Left kidney (tissue), 2 donors: ENCODE measurements around the gene TMEFF2. TPM values are rescaled to one million over a fixed set of nuclear protein-coding genes. Genes with fewer than 3 reads are reported as not detected.

Source experiments
- DNase-seq: peaks from one replicate; pipeline ENCODE4 v3.0.0-alpha.2; 2013
- polyA plus RNA-seq: library from polyadenylated mRNA; unstranded; fragments of 120-200 nt; gene quantifications from one replicate; pipeline ENCODE4 v1.2.1, GENCODE V29; 2013; ENCODE audit not compliant: insufficient read length

The TMEFF2 gene
- polyA plus RNA-seq, 1 donor, result 12.6 TPM

GRCh38 chr2:192068966-192069365, 125.8 kb downstream of the TMEFF2 start:
- no peak for DNase-seq

GRCh38 chr2:192067631-192068030, 127.1 kb downstream of the TMEFF2 start:
- no peak for DNase-seq

- DNase-seq, result no peak
These were observed 130.3 kb downstream of the TMEFF2 start for GRCh38 chr2:192064459-192064858.

GRCh38 chr2:192060161-192060560, 134.6 kb downstream of the TMEFF2 start:
- no peak for DNase-seq

GRCh38 chr2:192059266-192059665, 135.5 kb downstream of the TMEFF2 start:
- no peak for DNase-seq

GRCh38 chr2:192053921-192054320, 140.8 kb downstream of the TMEFF2 start:
- DNase-seq, result no peak

- DNase-seq, result no peak
These were observed 143.2 kb downstream of the TMEFF2 start for GRCh38 chr2:192051533-192051932.

- DNase-seq, result no peak
These were observed 145.4 kb downstream of the TMEFF2 start for GRCh38 chr2:192049362-192049761.

- DNase-seq, result no peak
These were observed 147.2 kb downstream of the TMEFF2 start for GRCh38 chr2:192047315-192048107.

- no peak for DNase-seq
These were observed 150.2 kb downstream of the TMEFF2 start for GRCh38 chr2:192044496-192044895.

- no peak for DNase-seq
These were observed 151.4 kb downstream of the TMEFF2 start for GRCh38 chr2:192043216-192043870.

- DNase-seq, result no peak
These were observed 152.6 kb downstream of the TMEFF2 start for GRCh38 chr2:192042126-192042525.

GRCh38 chr2:192038110-192038509, 156.6 kb downstream of the TMEFF2 start:
- DNase-seq, result no peak

GRCh38 chr2:192035731-192036442, 158.8 kb downstream of the TMEFF2 start:
- no peak for DNase-seq

- no peak for DNase-seq
These were observed 163.9 kb downstream of the TMEFF2 start for GRCh38 chr2:192030856-192031255.

- no peak for DNase-seq
These were observed 164.4 kb downstream of the TMEFF2 start for GRCh38 chr2:192030289-192030688.

- DNase-seq, result no peak
These were observed 165.6 kb downstream of the TMEFF2 start for GRCh38 chr2:192029089-192029488.

- DNase-seq, result no peak
These were observed 168.0 kb downstream of the TMEFF2 start for GRCh38 chr2:192026825-192027120.

GRCh38 chr2:192026059-192026824, 168.5 kb downstream of the TMEFF2 start:
- DNase-seq, result no peak

- no peak for DNase-seq
These were observed 169.1 kb downstream of the TMEFF2 start for GRCh38 chr2:192025637-192026036.

GRCh38 chr2:192023006-192023405, 171.7 kb downstream of the TMEFF2 start:
- no peak for DNase-seq

GRCh38 chr2:192017844-192018243, 176.9 kb downstream of the TMEFF2 start:
- no peak for DNase-seq

- DNase-seq, result no peak
These were observed 178.5 kb downstream of the TMEFF2 start for GRCh38 chr2:192016265-192016664.
